Measurements from ENCODE around the gene KCNC4.

DNA sequence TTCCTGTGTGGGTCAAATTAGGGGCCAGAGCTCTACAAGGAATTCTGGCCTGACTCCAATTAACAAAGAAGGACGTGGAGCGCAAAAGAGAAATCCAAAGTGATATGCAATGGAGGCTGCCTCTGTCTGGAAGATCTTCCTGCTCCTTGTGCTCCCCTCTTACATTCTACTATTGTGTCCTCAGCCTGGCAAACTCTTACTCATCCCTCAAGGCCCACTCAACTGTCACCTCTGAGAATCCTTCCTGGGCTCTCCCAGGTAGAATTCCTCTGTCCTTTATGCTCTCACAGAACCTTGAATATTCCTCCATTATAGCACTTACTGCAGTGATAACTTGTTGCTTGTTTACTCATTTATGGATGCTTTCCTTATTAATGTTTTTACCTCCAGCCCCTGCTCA lies 31.4 kb downstream of the KCNC4 start:
- TF ChIP-seq, protein P1, sequence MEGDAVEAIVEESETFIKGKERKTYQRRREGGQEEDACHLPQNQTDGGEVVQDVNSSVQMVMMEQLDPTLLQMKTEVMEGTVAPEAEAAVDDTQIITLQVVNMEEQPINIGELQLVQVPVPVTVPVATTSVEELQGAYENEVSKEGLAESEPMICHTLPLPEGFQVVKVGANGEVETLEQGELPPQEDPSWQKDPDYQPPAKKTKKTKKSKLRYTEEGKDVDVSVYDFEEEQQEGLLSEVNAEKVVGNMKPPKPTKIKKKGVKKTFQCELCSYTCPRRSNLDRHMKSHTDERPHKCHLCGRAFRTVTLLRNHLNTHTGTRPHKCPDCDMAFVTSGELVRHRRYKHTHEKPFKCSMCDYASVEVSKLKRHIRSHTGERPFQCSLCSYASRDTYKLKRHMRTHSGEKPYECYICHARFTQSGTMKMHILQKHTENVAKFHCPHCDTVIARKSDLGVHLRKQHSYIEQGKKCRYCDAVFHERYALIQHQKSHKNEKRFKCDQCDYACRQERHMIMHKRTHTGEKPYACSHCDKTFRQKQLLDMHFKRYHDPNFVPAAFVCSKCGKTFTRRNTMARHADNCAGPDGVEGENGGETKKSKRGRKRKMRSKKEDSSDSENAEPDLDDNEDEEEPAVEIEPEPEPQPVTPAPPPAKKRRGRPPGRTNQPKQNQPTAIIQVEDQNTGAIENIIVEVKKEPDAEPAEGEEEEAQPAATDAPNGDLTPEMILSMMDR (conservative IDR thresholded peaks at IDR 0.05; ENCODE audit: low read depth, low read length): no peak
- TF ChIP-seq MXI1 (IDR thresholded peaks at IDR 0.05; ENCODE audit: borderline replicate concordance, low read depth, low read length) (no peak), POLR2A (IDR thresholded peaks at IDR 0.05; ENCODE audit: low read depth, low read length) (no peak)
